ENCODE measurements around the gene SLC25A28. TPM values are rescaled to one million over a fixed set of nuclear protein-coding genes. Genes with fewer than 3 reads are reported as not detected.

Gene SLC25A28
- total RNA-seq = 6.5 and 9.9 TPM in 2 replicates

GRCh38 chr10:99619851-99620710 is at the start of gene SLC25A28:
TSS of gene SLC25A28 (minus strand) at chr10:99620439. CDS start at chr10:99620335, 104 bp downstream.

DNA sequence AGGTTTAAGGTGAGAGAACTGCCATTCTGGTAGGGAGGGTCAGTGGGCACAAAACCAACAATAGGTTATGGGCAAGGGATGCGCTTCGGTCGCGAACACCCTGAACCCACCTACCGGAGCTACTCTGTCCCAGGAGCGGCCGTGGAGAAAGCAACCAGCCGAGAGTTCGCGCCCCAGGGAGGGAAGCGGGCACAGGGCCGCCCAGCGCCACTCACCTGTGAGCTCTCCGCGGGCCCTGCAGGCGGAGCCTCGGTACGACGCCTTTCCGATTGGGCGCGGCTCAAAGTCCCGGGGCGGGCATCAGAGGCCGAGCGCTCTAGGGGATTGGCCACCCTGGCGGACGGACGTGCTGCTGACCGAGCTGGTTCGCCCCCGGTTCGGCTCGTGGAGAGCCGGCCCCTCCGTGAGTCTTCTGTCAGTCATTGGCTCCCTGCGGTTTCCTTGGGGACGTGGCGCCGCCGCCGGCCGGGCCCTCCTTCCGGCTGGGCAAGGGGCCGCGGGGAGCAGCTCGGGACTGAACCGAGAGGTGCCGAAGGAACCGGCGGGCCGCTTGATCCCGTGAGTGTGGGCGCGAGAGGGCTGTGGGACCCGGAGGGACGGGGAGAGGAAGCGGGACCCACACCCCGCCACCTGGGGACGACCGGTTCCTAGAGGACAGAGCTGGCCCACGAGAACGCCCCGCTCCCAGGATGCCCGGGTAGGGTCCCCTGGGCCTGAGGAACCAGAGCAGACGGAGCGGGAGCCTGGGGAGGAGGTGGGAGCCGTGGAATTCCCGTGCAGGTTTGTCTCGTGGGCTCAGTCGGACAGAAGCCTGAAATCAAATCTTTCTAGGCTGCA is 39.0 kb upstream of the SLC25A28 start, which contains the start of gene ENTPD7:
Gene ENTPD7 (plus strand): TSS at position 479 of the 837 bp plus-strand sequence. CDS start 448 bp downstream, outside the sequence.

Other genes with a start within 250 kb of the SLC25A28 start
- 61.2 and 75.9 TPM in 2 replicates for gene GOT1, start 189.8 kb downstream of the SLC25A28 start, total RNA-seq
- not detected in 2 replicates for gene NKX2-3, start 87.5 kb downstream of the SLC25A28 start, total RNA-seq
- 11.5 and 13.4 TPM in 2 replicates for gene ENTPD7, start 39.1 kb upstream of the SLC25A28 start, total RNA-seq
- 23.6 and 24.7 TPM in 2 replicates for gene COX15, start 111.7 kb upstream of the SLC25A28 start, total RNA-seq
- gene CUTC, start 111.8 kb upstream of the SLC25A28 start, total RNA-seq = 17.6 and 26.2 TPM in 2 replicates
- 0.15 and 0.39 TPM in 2 replicates for gene ABCC2, start 162.2 kb upstream of the SLC25A28 start, total RNA-seq

All from hair follicular keratinocyte (primary cell).